ENCODE measurements around the gene MYH13. TPM values are rescaled to one million over a fixed set of nuclear protein-coding genes. Genes with fewer than 3 reads are reported as not detected.
A peak's percentile ranks its signal among the peaks of the same experiment; 100 is the strongest.

Gene MYH13
- total RNA-seq (2011; cell fraction: chromatin; rRNA removed; ENCODE audit: low replicate concordance): not detected in 2 replicates
- total RNA-seq (2011; cell fraction: nucleolus; rRNA removed): not detected in 2 replicates
- not detected in 2 replicates for total RNA-seq (2011; cell fraction: nucleoplasm; rRNA removed)
- total RNA-seq (2014; rRNA removed) (not detected in 2 replicates), total RNA-seq (2014; rRNA removed; fragmentation: Illumina TruSeq; extraction: Trizol) (not detected in 2 replicates), total RNA-seq (2015; rRNA removed; fragmentation: Illumina TruSeq; extraction: Trizol) (not detected in 2 replicates), total RNA-seq (2021) (not detected in 2 replicates), polyA plus RNA-seq (2011; rRNA removed) (not detected in 2 replicates), polyA plus RNA-seq (2014; fragmentation: Illumina TruSeq; extraction: Trizol) (not detected in 2 replicates), polyA plus RNA-seq (2014; fragmentation: Nextera tagmentation; extraction: Ambion mirVana) (under 1 TPM in 1 of 2 experiments, not detected in 1; 0.01 TPM), polyA plus RNA-seq (2014; rRNA removed) (not detected in 2 replicates), polyA minus RNA-seq (2011; rRNA and poly(A)+ RNA removed) (not detected in 2 replicates), Bru-seq, nascent RNA (not detected), BruChase-seq, experiment 1, labeled RNA remaining after a 2-hour chase (not detected), BruChase-seq, experiment 2, labeled RNA remaining after a 6-hour chase (percentile 1 among the genes with signal in this experiment)
- polyA plus RNA-seq (2011; cell fraction: cytosol; rRNA removed): not detected in 2 replicates
- polyA plus RNA-seq (2011; cell fraction: nucleus; rRNA removed): not detected in 2 replicates
- 0.03 TPM in 1 of 2 replicates, not detected in the other for polyA plus RNA-seq (2012)
- polyA minus RNA-seq (2011; cell fraction: cytosol; rRNA and poly(A)+ RNA removed): not detected in 2 replicates
- polyA minus RNA-seq (2011; cell fraction: nucleus; rRNA and poly(A)+ RNA removed): not detected in 2 replicates
- long read RNA-seq, experiment 1, partial matches to known transcripts: 0 of 1 reads
- long read RNA-seq, experiment 1, other reads (novel, unspliced or antisense): 1 of 1 reads
- long read RNA-seq, experiment 2: 0 reads
- long read RNA-seq, experiment 3: 0 reads

GRCh38 chr17:10372906-10373305 is at the start of gene MYH13:
Gene MYH13 (minus strand): TSS chr17:10373006. CDS start chr17:10364530, 8,476 bp downstream.
- no peak within 1 kb of the TSS for H3K9ac ChIP-seq (ENCODE audit: insufficient read depth in 1 of 2, low read depth in 2 of 2, low read length in 2 of 2)
- no peak within 1 kb of the TSS for H3K27ac ChIP-seq (ENCODE audit: extremely low read depth, low read depth, low read length)
- WGBS (ENCODE audit: insufficient coverage, low coverage, missing lambda C conversion rate): 1% methylated on average over 5 of the region's 5 CpGs
- no peak for DNase-seq (ENCODE audit: extremely low read depth in 1 of 4, low spot score in 3 of 4)
- no peaks in the 10 kb centered on the region for H3K9me1 ChIP-seq (ENCODE audit: control insufficient read depth, insufficient read depth, low read length)
- intact Hi-C loops (cut with micrococcal nuclease): no loop called here
- H2AFZ ChIP-seq (ENCODE audit: low read depth, low read length): no peak within 1 kb of the TSS
- in situ Hi-C loops (cut with MboI): no loop called here
- H3K36me3 ChIP-seq (ENCODE audit: control insufficient read depth, insufficient read depth, low read length): no peaks in the 10 kb centered on the region
- no peaks in the 10 kb centered on the region for H3K9me3 ChIP-seq (replicated peaks; ENCODE audit: control insufficient read depth, insufficient read depth, low read depth, low read length)
- no TSS peak for BruUV-seq (replicated peaks)
- no peak within 1 kb of the TSS for H3K4me3 ChIP-seq
- H3K4me1 ChIP-seq (replicated peaks in 1 of 2; ENCODE audit: control insufficient read depth in 2 of 2, insufficient read depth in 2 of 2, low read length in 2 of 2): no peaks in the 10 kb centered on the region
- ChIA-PET CTCF (ENCODE audit: low intra/inter-chr PET ratio) (no interaction called here), POLR2A (no interaction called here)
- no peak for ATAC-seq
- no peaks in the 10 kb centered on the region for H3K27me3 ChIP-seq (ENCODE audit: control insufficient read depth in 2 of 2, insufficient read depth in 2 of 2, low read length in 2 of 2)
- H3K4me2 ChIP-seq (ENCODE audit: insufficient read depth, low read length): no peak within 1 kb of the TSS
- no peak for FAIRE-seq
- H4K20me1 ChIP-seq (replicated peaks; ENCODE audit: control insufficient read depth, insufficient read depth, low read length): no peaks in the 10 kb centered on the region
- no peaks in the 10 kb centered on the region for H3K79me2 ChIP-seq (ENCODE audit: control insufficient read depth, insufficient read depth, low read length)
- TF ChIP-seq ATF4 (CRISPR knock-in tag; IDR thresholded peaks at IDR 0.05): no peak
- TF ChIP-seq ZBTB17 (CRISPR knock-in tag; IDR thresholded peaks at IDR 0.05): no peak
- no peak for TF ChIP-seq ELK3 (CRISPR knock-in tag; IDR thresholded peaks at IDR 0.05)
- no peak for TF ChIP-seq ILK (tag; IDR thresholded peaks at IDR 0.05; ENCODE audit: borderline replicate concordance, low read depth)
- TF ChIP-seq SRSF1 (IDR thresholded peaks at IDR 0.05; ENCODE audit: low read depth, low read length): no peak
- no peak for TF ChIP-seq E2F4 (CRISPR knock-in tag; IDR thresholded peaks at IDR 0.05; ENCODE audit: low read depth)
- no peak for TF ChIP-seq ZNF41 (CRISPR knock-in tag; conservative IDR thresholded peaks at IDR 0.05)
- TF ChIP-seq SMAD2 (IDR thresholded peaks at IDR 0.05; ENCODE audit: low read depth, low read length): no peak
- TF ChIP-seq CTCF (IDR thresholded peaks at IDR 0.05 in 2 of 3, conservative IDR thresholded peaks at IDR 0.05 in 1 of 3; ENCODE audit: insufficient read depth in 2 of 3, low read depth in 1 of 3, low read length in 3 of 3): no peak
- TF ChIP-seq FUS (optimal IDR thresholded peaks at IDR 0.05; ENCODE audit: low read depth, low read length): no peak
- TF ChIP-seq KHSRP (IDR thresholded peaks at IDR 0.05): no peak
- TF ChIP-seq ZNF232 (CRISPR knock-in tag; IDR thresholded peaks at IDR 0.05): no peak
